Measurements from ENCODE around the gene SHTN1.

The SHTN1 gene

GRCh38 chr10:116917481-116917880 lies 87.5 kb downstream of the SHTN1 start:
- DNase-seq (ENCODE audit: low spot score): no peak

- no peak for DNase-seq (ENCODE audit: low spot score)
These were observed 89.6 kb downstream of the SHTN1 start for GRCh38 chr10:116915340-116915739.

- no peak for DNase-seq (ENCODE audit: low spot score)
These were observed 91.3 kb downstream of the SHTN1 start for GRCh38 chr10:116913695-116914094.

GRCh38 chr10:116912162-116912561 lies 92.8 kb downstream of the SHTN1 start:
- DNase-seq (ENCODE audit: low spot score): no peak

- DNase-seq (ENCODE audit: low spot score): no peak
These were observed 94.1 kb downstream of the SHTN1 start for GRCh38 chr10:116910910-116911309.

GRCh38 chr10:116909307-116909706 lies 95.7 kb downstream of the SHTN1 start:
- DNase-seq (ENCODE audit: low spot score): no peak

GRCh38 chr10:116907245-116907987 lies 97.6 kb downstream of the SHTN1 start:
- no peak for DNase-seq (ENCODE audit: low spot score)

GRCh38 chr10:116905845-116906210 lies 99.2 kb downstream of the SHTN1 start:
- DNase-seq (ENCODE audit: low spot score): no peak

GRCh38 chr10:116899626-116900025 lies 105.4 kb downstream of the SHTN1 start:
- DNase-seq (ENCODE audit: low spot score): no peak

GRCh38 chr10:116893686-116894037 lies 111.3 kb downstream of the SHTN1 start:
- no peak for DNase-seq (ENCODE audit: low spot score)

- DNase-seq (ENCODE audit: low spot score): no peak
These were observed 111.9 kb downstream of the SHTN1 start for GRCh38 chr10:116892907-116893685.

- DNase-seq (ENCODE audit: low spot score): no peak
These were observed 113.8 kb downstream of the SHTN1 start for GRCh38 chr10:116891208-116891607.

GRCh38 chr10:116889066-116889465 lies 115.9 kb downstream of the SHTN1 start:
- no peak for DNase-seq (ENCODE audit: low spot score)

GRCh38 chr10:116888380-116889055 lies 116.5 kb downstream of the SHTN1 start:
- DNase-seq (ENCODE audit: low spot score): peak; percentile 71

GRCh38 chr10:116886772-116887171 lies 118.2 kb downstream of the SHTN1 start:
- DNase-seq (ENCODE audit: low spot score): peak; percentile 34

GRCh38 chr10:116882639-116883038 lies 122.3 kb downstream of the SHTN1 start:
- DNase-seq (ENCODE audit: low spot score): no peak

- no peak for DNase-seq (ENCODE audit: low spot score)
These were observed 124.1 kb downstream of the SHTN1 start for GRCh38 chr10:116880716-116881482.

- no peak for DNase-seq (ENCODE audit: low spot score)
These were observed 125.2 kb downstream of the SHTN1 start for GRCh38 chr10:116879817-116880216.

GRCh38 chr10:116878123-116878522 lies 126.9 kb downstream of the SHTN1 start:
- DNase-seq (ENCODE audit: low spot score): no peak

- no peak for DNase-seq (ENCODE audit: low spot score)
These were observed 127.6 kb downstream of the SHTN1 start for GRCh38 chr10:116877391-116877790.

- no peak for DNase-seq (ENCODE audit: low spot score)
These were observed 129.1 kb downstream of the SHTN1 start for GRCh38 chr10:116875897-116876296.

- peak; percentile 33 for DNase-seq (ENCODE audit: low spot score)
These were observed 131.9 kb downstream of the SHTN1 start for GRCh38 chr10:116873134-116873533.
